HG03342 (cell line): Measurements from ENCODE around the gene S100A8.

ENCODE experiments used
- ATAC-seq: cut with Tn5 transposase; IDR thresholded peaks from one replicate; pipeline ENCODE4 v1.9.1; 2021; ENCODE audit warnings: mild to moderate bottlenecking, moderate library complexity; ENCODE audit not compliant: unreplicated experiment

S100A8 gene

GRCh38 chr1:153393926-153394325 lies 3.1 kb upstream of the S100A8 start:
- ATAC-seq: no peak

- no peak for ATAC-seq
These were observed 1.9 kb upstream of the S100A8 start for GRCh38 chr1:153392822-153393221.

- ATAC-seq: no peak
These were observed 1.4 kb upstream of the S100A8 start for GRCh38 chr1:153392258-153392657.

- no peak for ATAC-seq
These were observed 647 bp downstream of the S100A8 start for GRCh38 chr1:153389973-153390879.

- no peak for ATAC-seq
These were observed 1.5 kb downstream of the S100A8 start for GRCh38 chr1:153389401-153389800.

- no peak for ATAC-seq
These were observed 3.1 kb downstream of the S100A8 start for GRCh38 chr1:153387785-153388184.

GRCh38 chr1:153387001-153387400 lies 3.9 kb downstream of the S100A8 start:
- no peak for ATAC-seq

GRCh38 chr1:153386500-153386901 lies 4.4 kb downstream of the S100A8 start:
- no peak for ATAC-seq

GRCh38 chr1:153384958-153385580 lies 5.8 kb downstream of the S100A8 start:
- ATAC-seq: no peak

- no peak for ATAC-seq
These were observed 10.2 kb downstream of the S100A8 start for GRCh38 chr1:153380711-153381110.

- ATAC-seq: no peak
These were observed 11.3 kb downstream of the S100A8 start for GRCh38 chr1:153379591-153379990.

GRCh38 chr1:153375511-153375910 lies 15.4 kb downstream of the S100A8 start, which contains the start of gene S100A12:
Gene S100A12, minus strand, starts transcription at chr1:153375621. Its CDS starts 1,029 bp downstream, at chr1:153374592.
- ATAC-seq: no peak

GRCh38 chr1:153374071-153374470 lies 16.8 kb downstream of the S100A8 start:
- no peak for ATAC-seq

- ATAC-seq: no peak
These were observed 18.3 kb downstream of the S100A8 start for GRCh38 chr1:153372571-153372970.

GRCh38 chr1:153371231-153371630 lies 19.6 kb downstream of the S100A8 start:
- no peak for ATAC-seq

- no peak for ATAC-seq
These were observed 20.7 kb downstream of the S100A8 start for GRCh38 chr1:153370146-153370545.

- no peak for ATAC-seq
These were observed 22.4 kb downstream of the S100A8 start for GRCh38 chr1:153368495-153368894.

- ATAC-seq: no peak
These were observed 23.8 kb downstream of the S100A8 start for GRCh38 chr1:153367090-153367489.

GRCh38 chr1:153366261-153366660 lies 24.6 kb downstream of the S100A8 start:
- no peak for ATAC-seq

GRCh38 chr1:153365696-153366095 lies 25.2 kb downstream of the S100A8 start:
- no peak for ATAC-seq

- ATAC-seq: no peak
These were observed 25.9 kb downstream of the S100A8 start for GRCh38 chr1:153364766-153365666.
